Skeletal muscle cell (primary cell): ENCODE results near the gene MAP4K2.

ENCODE experiments used
- DNase-seq: peaks from one replicate; pipeline ENCODE4 v3.0.0-alpha.2; 2010; ENCODE audit warnings: low read depth
- H3K4me3 ChIP-seq: 2 replicates; pipeline ENCODE4 v1.5.1; 2011; ENCODE audit warnings: low read depth, mild to moderate bottlenecking, control low read depth, low read length, moderate library complexity

Gene MAP4K2

GRCh38 chr11:64796757-64797541, 6.1 kb downstream of the MAP4K2 start:
- DNase-seq = no peak
- no peak overlapping the region for H3K4me3 ChIP-seq

- no peak overlapping the region for H3K4me3 ChIP-seq
- DNase-seq = no peak
Observed at GRCh38 chr11:64796047-64796756, 6.8 kb downstream of the MAP4K2 start.

- no peak overlapping the region for H3K4me3 ChIP-seq
- no peak for DNase-seq
Observed at GRCh38 chr11:64794526-64794925, 8.5 kb downstream of the MAP4K2 start.

GRCh38 chr11:64793271-64794160, 9.5 kb downstream of the MAP4K2 start:
- H3K4me3 ChIP-seq = no peak overlapping the region
- no peak for DNase-seq

DNA sequence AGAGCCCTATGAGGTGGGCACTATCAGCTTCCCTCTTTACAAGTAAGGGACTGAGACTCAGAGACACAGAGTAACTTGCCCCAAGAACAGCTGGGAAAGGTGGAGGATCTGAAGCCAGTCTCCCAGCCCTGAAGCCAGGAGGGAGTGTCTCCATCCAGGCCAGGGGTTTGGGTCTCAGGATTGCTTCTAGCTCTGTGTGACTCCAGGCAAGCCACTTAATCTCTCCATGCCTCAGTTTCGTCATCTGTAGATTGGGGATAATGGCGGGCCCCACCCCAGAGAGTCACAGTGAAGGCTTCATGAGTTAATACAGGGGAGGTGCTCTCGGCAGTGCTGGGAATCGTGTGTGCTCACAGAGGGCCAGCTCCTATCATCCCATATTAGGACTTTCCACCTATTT, 10.5 kb downstream of the MAP4K2 start:
- DNase-seq = no peak
- H3K4me3 ChIP-seq = no peak overlapping the region

- no peak for DNase-seq
- no peak overlapping the region for H3K4me3 ChIP-seq
Observed at GRCh38 chr11:64791781-64792291, 11.2 kb downstream of the MAP4K2 start.

- DNase-seq = no peak
- H3K4me3 ChIP-seq = no peak overlapping the region
Observed at GRCh38 chr11:64790205-64791095, 12.6 kb downstream of the MAP4K2 start.

GRCh38 chr11:64789331-64790204, 13.4 kb downstream of the MAP4K2 start:
- H3K4me3 ChIP-seq = no peak overlapping the region
- no peak for DNase-seq

DNA sequence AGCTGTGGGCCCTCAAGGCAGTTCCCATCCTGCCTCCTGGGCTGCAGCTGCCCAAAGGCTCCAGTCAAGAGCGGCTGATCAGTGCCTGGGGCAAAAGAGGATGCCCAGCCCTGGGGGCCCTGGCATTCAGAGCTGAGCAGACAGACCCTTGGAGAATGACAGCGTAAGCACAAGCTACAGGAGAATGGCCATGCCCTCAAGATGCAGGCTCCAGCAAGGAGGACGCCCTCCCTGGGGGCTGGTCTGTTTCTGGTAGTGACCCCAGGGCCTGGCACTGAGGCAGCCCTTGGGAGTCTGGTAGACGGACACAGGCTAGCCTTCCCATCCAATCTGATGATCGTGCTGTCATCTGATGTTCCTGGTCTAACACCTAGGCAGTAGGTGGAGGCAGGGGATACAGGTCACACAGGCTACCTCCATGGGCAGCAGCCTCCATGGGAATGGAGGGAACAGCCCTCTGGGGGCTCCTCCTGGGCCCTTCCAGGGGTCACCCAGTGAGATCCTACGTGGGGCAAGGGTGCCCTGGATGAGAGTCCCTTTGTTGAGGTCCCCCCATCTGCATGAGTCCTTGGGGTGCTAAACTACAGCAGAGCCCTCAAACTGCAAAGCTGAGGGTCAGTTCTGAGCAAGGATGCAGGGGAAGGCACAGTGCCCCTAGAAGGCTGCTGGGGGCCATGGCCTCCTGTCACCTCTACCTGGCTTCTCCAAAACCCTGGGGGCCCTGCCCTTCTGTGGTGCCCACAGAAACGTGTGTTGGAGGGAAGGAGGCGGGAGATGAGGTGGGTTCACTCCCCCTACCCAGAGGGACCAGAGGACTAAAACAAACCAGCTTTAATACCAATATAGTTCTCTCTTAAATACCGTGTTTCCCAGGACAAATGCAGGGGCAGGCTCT, 14.4 kb downstream of the MAP4K2 start:
- H3K4me3 ChIP-seq = no peak overlapping the region
- DNase-seq = no peak

GRCh38 chr11:64787526-64788320, 15.3 kb downstream of the MAP4K2 start:
- no peak for DNase-seq
- no peak overlapping the region for H3K4me3 ChIP-seq

DNA sequence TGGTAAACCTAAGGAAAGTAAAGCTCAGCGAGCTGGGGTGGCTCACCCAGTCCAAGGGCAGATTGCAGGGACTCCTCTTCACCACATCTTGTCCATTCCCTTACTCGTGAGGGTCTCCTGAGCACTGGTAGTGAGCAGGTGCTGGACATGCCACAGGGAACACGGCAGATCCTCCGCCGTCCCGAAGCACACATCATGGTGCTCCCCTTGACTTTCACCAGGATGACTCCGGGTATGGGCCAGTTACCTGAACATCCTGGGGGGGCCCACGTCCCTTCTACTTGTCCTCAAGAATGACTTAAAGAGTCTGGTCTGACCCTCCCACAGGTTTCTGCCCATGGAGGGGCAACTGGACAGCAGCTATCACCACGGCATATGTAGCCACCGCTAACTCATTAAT, 16.7 kb downstream of the MAP4K2 start:
- DNase-seq = no peak
- no peak overlapping the region for H3K4me3 ChIP-seq

- no peak for DNase-seq
- H3K4me3 ChIP-seq = no peak overlapping the region
Observed at GRCh38 chr11:64784813-64785581, 18.0 kb downstream of the MAP4K2 start.

DNA sequence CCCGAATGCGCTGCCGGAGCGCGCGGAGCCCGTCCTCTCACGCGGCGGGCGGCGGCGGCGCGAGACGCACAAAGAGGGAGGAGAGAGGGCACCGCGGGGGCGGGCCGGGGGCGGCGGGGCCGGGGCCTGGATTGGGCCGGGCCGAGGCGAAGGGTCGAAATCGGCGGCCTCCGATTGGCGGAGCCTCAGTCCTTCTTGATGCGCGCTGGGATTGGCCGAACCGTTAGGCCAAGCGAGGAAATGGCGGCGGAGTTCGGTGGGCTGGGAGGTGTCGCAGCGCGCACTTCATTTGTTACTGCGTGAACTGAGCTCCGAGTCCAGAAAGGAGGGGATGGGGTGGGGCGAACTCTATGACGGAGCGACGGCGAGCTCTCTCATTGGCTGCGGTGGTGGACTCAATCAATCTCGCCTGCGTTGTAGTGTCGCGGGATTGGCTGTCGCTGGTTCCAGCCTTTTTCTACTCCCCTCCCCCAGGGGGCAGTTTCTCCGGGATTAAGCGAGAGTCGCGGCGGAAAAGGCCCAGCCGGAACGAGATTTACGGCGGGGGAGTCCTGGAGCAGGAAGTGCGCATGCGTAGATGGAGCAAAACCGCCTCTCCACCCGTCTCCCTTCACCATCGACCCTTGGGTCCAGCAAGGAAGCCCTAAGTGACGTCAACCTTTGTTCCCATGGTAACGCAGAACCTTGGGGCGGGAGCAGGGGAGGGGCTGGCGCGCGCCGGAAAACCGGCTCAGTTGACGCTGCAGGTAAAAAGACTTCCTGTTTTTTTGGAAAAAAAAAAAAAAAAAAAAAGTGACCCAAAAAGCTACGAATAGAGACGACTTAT, 24.3 kb downstream of the MAP4K2 start, which contains the start of gene SF1:
Gene SF1, minus strand, starts transcription at position 70 of the 826 bp plus-strand sequence. CDS start 150 bp downstream, outside the sequence.
- peak; percentile 98 for DNase-seq
- H3K4me3 ChIP-seq = peak within 1 kb of the TSS; percentile 71

GRCh38 chr11:64778223-64778472, 24.9 kb downstream of the MAP4K2 start:
- DNase-seq = no peak
- peak overlapping the region; percentile 71 for H3K4me3 ChIP-seq
